GM18511 (cell line): ENCODE results near the gene FRAT2.
A peak's percentile ranks its signal among the peaks of the same experiment; 100 is the strongest.
"Not testable (repeated sequence)": the region's sequence is repeated elsewhere in the genome, so short reads cannot be mapped to it uniquely, and the experiment has no call there.

Source experiments
- ATAC-seq: cut with Tn5 transposase; IDR thresholded peaks from one replicate; pipeline ENCODE4 v1.9.1; 2021; ENCODE audit warnings: mild to moderate bottlenecking, moderate library complexity; ENCODE audit not compliant: unreplicated experiment

FRAT2 gene

DNA sequence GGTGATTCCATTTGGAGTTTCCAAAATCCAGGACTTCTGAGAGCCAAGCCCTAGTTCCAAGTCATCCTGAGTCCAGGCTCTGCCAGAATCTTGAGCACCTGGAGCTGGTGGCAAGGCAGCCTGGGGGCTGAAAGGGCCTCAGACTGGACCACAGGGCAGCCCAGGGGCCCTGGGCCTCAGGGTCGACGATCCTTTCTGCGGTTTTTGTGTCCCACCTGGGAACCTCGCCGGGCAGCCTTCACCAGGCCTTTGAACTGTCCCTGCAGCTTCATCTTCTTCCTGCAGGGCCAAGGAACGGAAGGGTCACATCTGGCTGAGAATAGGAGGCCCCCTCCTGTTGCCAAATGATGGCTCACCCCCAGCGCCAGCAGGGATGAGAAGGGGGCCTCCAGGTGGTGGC lies 22.4 kb upstream of the FRAT2 start:
- ATAC-seq = no peak

DNA sequence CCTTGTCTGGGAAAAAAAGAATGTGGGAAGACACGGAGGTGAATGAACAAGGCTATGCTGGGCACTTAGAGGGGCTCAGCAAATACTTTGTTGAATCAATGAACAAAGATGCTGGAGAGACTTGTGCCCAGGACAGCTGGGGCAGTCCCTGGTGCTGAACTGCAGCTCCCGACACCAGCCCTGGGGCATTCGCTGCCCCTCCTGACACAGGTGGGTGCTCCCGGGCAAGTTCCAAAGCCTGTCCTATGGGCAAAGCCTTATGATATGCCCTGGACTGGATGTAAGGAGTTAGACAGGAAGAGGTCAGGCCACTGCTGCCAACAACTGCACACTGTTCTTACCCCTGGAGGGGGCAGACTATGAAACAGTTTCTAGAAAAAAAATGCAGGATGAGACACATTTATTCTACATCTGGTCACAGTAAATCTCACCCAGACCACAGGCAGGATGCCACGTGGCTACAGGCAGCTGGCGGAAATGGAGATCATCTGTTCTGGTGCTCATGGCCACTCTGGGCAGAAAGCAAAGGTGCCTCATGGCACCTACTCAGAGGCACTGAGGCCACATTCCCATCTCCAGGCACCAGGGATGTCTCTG lies 21.9 kb upstream of the FRAT2 start:
- ATAC-seq = no peak

DNA sequence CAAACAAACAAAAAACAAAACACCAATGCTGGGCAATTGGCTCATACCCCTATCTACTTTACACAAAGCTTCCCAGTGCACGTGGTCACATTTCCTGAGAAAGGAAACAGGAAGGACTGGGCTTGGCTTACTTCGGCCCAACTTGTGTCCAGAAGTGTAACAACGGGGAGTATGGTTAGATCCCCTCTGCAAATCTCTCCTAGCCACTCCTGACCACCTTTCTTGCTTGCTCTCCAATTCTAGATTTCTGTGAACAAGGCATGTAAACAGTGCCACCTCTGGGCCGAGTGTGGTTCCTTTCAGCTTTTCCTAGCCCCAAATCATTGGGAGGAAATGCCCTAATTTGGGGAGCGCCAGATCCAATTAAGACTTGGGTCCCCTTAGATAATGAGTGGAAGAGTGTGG lies 21.0 kb upstream of the FRAT2 start:
- ATAC-seq = no peak

DNA sequence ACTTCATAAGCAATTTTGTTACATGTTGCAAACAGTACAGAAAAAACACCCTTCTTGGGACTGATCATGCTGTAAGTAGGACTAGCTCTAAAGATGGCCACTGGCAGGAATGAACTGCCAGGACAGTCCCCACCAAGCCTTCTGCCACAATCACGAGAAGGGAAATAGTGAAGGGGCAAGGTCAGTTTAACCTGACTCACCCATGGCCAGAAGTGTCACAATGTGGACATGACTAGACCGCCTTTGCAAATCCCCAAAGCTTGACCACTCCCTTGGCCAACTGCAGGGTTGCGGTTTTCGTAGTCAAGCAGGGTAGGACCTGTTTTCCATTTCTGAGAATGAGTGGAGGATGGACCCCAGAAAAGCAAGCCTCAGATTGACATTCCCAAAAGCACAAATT lies 19.4 kb upstream of the FRAT2 start:
- ATAC-seq = no peak

DNA sequence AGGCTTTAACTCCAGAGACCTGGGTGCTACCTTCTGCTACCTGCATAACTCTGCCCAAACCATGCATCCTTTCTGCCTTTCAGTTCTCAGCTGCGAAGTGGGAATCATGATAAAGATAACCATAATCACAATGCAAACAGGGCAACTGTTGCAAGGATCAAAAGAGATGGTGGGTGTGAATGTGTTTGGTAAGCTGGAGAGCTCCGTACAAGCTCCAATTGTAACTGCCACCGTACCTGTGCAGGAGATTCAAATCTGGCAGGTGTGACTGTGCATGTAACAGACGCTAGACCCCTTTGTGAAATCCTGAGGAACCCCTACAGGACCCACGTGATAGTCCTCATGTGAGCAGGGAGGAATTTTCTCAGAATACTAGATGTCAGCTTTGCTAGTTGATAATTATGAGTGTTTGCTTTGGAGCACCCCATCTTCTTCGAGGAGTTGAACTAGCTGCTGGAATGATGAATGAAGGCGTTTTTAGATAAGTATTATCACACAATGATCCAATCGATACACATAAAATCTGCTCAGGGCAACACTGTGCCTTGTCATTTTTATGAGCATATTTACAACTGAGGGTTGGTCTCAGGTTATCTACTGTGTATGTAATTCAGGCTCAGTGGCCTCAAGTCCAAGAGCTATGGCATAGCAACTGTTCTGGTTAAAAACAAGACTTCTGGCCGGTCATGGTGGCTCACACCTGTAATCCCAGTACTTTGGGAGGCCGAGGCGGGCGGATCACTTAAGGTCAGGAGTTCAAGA lies 15.4 kb upstream of the FRAT2 start:
- ATAC-seq = no peak

DNA sequence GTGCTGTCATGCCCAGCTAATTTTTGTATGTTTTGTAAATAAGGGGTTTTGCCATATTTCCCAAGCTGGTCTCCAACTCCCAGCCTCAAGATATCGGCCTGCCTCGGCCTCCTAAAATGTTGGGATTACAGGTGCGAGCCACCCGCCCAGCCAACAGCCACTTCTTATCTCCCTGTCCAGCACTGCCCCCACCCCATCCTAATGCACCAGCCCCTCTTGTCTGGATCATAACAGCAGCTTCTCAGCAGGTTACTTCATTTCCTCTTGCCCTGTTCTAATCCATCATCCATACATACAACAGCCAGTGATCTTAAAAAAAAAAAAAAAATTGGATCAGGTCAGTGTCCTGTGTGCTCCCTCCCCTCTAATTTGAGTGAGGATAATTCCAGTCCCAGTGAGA lies 12.8 kb upstream of the FRAT2 start:
- no peak for ATAC-seq

DNA sequence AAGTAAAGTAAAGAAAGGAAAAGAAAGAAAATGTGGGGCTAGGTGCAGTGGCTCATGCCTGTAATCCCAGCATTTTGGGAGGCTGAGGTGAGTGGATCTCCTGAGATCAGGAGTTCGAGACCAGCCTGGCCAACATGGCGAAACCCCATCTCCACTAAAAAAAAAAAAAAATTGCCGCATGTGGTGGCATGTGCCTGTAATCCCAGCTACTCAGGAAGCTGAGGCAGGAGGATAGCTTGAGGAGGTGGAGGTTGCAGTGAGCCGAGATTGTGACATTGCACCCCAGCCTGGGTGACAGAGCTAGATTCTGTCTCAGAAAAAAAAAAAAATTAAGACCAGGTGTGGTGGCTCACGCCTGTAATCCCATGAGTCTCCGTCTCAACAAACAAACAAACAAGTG lies 9.1 kb upstream of the FRAT2 start:
- ATAC-seq = not testable (repeated sequence)

DNA sequence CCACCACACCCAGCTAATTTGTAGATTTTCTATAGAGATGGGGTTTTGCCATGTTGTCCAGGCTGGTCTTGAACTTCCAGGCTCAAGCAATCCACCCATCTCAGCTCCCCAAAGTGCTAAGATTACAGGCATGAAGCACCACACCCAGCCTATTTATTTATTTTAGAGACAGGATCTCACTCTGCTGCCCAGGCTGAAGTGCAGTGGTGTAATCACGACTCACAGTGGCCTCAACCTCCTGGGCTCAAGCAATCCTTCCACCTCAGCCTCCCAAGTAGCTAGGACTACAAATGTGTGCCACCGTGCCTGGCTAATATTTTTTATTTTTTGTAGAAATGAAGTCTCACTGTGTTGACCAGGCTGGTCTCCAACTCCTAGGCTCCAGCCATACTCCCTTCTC lies 6.9 kb upstream of the FRAT2 start:
- ATAC-seq = no peak

DNA sequence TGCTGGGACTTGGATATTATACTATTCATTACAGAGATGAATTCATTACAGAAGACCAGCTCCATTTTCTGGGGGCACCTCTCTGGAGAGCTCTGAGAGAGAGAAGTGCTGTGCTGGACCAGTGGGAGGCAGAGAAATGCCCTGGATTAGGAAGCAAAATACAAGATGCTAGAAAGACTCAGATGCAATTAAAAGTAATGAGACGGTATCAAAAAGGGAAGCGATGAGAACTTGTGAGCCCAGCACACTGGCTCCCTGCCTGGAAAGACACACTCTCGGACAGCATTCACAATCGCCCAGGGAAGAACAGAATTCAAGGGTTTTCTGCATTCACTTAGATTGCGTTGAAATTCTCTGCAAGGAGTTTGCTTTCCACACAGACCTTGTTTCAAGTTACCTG lies 3.5 kb upstream of the FRAT2 start:
- no peak for ATAC-seq

DNA sequence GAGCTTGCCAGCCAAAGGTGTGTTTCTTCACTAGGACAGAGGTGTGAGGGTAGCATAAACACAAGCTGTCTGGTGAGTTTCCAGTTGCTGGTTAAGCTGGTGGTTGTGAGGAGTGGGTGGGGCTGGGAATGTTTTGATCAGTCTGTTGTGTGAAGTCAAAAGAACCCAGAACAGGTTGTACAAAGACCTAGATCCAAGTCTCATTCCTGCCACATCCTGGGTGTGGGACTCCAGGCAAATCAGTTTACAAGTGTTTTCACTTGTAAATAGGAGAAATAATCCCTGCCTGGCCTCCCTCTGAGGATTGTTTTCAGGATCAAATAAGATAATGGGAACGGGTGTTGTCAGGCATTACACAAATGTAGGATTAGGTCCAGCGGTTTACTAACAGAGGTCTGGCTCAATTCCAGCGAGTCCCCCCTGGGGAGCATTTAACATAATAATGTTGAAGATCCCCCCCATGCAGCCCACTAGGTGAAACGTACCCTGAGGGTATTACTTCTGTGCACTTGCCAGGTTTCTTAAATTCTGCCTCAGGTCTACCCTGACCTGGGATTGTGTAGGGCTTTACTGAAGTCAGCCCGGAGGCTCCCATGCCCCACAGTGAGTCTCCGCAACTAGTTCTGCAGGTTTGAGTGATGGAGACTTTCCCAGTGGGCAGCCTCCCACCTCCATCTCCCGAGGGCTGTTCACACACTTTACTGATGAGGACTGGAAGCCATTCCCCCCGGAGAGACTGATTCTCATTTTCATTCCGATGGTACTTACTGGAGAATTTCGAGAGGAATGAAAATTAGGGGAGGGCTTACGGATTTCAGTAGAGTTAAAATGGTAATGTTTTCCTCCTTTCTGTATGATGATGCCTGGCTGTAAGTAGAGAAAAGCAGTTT lies 2.7 kb upstream of the FRAT2 start:
- no peak for ATAC-seq

DNA sequence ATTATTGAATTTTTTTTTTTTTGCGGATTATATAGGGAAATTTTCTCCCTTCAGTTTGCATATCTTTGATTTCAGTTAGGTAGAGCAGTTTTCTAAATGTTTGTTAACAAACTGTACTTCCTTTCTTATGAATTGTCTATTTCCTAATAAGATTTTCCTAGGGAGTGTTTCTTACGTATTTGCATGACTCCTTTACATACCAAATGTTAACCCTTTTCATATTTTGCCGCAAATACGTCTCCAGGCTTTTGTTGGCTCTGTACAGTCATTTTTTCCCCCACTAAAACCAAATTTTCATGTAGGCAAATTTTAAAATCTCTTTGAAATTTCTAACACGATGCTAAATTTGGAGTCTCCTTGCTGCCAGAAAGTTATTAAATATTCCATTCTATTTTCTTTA lies 1.9 kb upstream of the FRAT2 start:
- no peak for ATAC-seq

DNA sequence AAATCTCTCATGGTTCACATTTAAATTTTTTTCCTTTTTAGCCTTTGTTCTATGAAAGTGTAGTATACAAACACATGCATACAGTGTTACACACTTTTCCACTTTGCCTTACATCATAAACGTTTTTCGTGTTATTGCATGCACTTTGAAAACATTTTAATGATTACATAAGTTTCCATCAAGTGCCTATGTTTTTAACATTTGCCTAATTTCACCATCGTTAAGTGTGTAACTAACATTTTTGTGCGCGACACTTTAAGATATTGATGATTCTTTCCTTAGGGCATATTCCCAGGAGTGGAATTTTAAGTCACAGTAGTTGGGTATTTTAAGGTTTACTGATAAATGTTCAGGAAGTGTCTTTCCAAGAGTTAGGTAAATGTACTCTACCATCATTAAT lies 1.5 kb upstream of the FRAT2 start:
- no peak for ATAC-seq

DNA sequence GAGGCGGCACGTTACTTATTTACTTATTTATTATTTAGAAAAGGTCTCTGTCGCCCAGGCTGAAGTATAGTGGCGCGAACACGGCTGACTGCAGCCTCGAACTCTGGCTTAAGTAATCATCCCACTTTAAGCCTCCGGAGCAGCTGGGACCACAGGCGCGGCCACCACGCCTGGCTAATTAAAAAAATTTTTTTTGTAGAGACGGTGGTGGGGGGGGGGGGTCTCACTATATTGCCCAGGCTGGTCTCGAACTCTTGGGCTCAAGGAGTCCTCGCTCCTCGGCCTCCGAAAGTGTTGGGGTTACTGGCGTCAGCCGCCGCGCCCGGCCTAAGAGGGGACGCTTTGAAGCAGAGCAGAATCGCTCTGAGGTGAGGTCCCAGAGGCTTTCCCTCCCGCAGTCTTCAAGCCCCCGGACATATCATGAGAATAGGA lies 675 bp upstream of the FRAT2 start:
- no peak for ATAC-seq

DNA sequence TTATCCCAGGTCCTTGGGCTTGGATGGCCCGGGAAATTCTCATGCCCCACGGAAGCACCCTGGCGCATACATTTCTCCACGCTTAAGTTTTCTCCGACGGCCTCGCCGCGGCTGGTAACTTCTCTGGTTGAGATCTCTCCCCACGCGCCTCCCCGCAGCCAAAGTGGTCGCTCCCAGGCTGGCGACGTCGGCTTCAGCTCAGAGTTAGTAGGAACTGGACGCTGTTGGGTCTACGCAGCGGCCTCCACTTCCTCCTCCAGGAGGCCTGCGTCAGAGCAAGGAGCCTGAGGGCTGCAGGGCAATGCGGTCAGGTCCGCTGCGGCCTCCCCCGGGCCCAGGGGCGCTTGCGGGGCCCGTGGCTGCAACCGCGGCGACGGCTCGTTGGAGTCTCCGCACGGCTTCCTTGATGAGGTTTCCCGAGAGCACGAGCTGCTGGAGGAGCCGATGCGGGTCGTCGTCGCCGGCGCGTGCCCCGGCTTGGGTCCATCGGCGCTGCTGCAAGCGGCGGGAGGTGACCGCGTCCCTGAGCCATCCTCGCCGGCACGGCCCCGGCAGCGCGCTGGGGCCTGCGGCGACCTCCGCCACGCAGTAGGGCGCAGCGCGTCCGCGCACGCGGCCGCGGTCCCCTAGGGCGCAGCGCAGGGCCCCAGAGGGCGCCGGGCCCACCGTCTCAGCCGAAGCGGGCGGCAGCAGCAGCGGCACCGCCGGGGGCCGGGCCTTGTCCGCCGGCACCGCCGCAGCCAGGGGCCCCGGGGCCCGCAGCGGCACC lies 744 bp downstream of the FRAT2 start:
- ATAC-seq = peak; percentile 34

DNA sequence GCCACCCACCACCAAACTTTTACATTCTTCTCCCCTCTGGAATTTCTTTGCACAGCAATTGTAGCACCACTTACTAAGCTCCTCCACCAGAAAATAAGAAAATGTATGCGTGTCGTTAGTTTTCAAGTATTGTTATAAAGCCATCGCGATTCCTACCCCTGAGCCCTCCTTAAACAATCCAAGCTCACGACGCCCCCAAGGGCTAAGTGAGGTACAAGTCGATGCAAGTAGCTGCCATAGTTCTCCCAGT lies 1.3 kb downstream of the FRAT2 start:
- no peak for ATAC-seq

DNA sequence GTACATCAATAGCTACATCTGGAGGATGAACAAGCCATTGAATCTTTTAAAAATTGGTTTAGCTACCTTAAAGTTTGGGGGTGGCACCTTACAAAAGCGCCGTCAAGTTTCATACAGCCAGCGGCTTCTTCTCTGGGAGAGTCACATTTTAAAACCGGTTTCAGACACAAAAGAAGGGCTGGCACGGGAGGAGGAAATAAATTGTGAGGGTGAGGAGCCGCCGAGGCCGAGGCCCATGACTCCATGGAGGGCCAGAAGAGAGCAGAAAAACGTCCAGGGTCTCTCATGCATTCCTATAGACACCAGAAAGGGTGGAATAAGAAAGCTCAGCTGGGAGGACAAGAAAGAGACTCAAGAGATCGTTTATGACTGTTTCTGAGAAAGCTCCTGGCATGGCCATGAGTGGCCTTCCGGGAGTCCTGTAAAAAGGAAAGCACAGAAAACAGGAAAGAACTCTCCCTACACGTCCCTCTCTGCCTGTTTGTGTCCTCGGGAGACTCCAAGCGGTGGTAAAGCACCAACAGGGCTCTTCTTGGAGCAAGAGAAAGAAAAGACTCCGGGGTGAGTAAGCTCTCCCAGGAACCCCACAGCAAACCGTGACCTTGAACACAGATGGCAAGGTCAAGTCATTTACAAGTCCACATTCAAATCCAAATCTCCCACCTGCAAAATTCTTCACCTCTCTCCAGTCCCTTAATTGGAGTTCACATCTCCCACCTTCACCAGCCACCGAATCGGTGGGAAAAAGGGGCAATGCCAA lies 1.8 kb downstream of the FRAT2 start:
- ATAC-seq = no peak

DNA sequence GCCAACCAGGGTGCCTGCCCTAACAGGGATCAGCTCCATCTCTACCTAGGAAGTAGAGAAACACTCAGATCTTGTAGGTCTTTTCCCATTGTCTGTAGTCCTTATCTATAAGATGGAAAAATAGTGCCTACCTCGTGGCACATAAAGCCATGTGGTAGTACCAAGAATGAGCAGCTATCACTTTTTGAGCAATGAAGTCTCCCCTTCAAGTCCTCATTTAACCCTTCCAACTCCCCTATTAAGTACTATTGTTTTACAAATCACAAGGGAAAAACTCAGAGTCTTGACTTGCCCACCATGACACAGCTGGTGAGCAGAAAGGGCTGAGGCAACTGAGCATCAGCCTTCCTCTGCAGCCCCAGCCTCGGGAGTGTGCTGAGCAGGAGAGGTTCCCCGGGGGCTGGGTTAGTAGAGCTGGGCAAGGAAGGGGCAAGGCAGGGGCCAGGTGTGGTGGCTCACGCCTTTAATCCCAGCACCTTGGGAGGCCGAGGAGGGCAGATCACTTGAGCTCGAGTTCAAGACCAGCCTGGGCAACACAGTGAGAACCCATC lies 3.3 kb downstream of the FRAT2 start:
- no peak for ATAC-seq

DNA sequence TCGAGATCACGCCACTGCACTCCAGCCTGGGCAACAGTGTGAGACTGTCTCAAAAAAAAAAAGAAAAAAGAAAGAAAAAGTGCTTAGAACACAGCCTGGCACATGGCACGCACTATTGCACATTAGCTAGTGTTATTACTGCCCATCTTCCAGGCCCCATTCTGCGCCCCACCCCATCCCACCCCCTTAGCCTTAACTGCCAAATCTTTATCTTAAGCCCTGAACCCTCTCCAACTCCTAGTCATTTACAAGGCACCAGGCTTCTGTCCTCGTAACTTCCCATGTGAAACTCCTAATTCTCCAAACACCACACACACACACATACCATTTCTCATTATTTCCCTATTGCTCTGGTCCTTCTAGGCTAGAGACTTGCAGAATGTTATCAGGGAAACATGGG lies 4.8 kb downstream of the FRAT2 start:
- no peak for ATAC-seq

DNA sequence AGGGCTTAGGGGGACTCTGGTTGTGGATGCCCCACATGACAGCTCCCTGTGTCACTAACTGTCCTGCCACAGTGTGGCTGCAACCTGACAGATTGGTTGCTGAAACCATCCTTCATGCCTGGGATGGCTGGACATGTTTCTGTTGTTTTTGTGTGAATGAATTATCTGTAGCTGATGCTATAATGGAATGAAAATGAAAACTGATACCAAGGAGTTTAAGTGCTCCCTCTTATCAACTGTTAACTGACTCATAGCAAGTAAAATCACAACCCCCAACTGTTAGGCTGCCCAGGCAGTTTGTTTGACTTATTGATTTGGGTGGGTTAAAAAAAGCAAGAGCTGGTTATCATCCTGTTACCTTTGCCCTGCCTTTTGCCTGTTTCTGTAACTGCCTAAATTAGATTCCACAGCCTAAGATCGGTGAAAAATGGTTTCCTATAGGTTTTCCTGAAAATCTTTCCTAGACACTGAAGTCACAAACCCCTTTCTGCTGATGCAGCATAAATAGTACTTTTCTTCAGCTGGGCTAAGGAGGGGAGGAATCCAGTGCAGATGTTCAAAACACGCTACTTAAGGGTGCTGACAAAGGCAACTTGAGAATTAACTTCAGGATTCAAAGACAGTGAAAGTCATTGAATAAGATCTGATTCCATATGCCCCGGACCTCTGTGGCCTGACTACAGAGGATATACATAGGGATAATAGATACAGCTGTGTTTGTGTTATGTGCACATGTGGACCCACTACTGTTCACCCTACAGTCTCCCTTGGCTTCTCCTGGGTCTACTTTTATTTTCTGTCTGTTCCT lies 5.7 kb downstream of the FRAT2 start:
- no peak for ATAC-seq
